ENCODE data around the gene AFF3.
"Not testable (repeated sequence)": the region's sequence is repeated elsewhere in the genome, so short reads cannot be mapped to it uniquely, and the experiment has no call there.

AFF3 gene

GRCh38 chr2:99507937-99508818 is 634.2 kb downstream of the AFF3 start:
- no peak for DNase-seq (ENCODE audit: low spot score)
- TF ChIP-seq CTCF (IDR thresholded peaks at IDR 0.05; ENCODE audit: borderline replicate concordance, control extremely low read depth, extremely low read depth, insufficient read depth, missing control alignments) = no peak
- in situ Hi-C loops (cut with MboI; ENCODE audit: low sequenced_read_pairs, unreplicated experiment) = no loop called here

GRCh38 chr2:99504844-99505584 is 637.4 kb downstream of the AFF3 start:
- in situ Hi-C loops (cut with MboI; ENCODE audit: low sequenced_read_pairs, unreplicated experiment) = no loop called here
- DNase-seq (ENCODE audit: low spot score) = no peak
- TF ChIP-seq CTCF (IDR thresholded peaks at IDR 0.05; ENCODE audit: borderline replicate concordance, control extremely low read depth, extremely low read depth, insufficient read depth, missing control alignments) = no peak

- in situ Hi-C loops (cut with MboI; ENCODE audit: low sequenced_read_pairs, unreplicated experiment); DNase-seq (ENCODE audit: low spot score): not testable (repeated sequence)
Measured at GRCh38 chr2:99503662-99504416, 638.6 kb downstream of the AFF3 start.

GRCh38 chr2:99496021-99496420 is 646.4 kb downstream of the AFF3 start:
- no peak for TF ChIP-seq CTCF (IDR thresholded peaks at IDR 0.05; ENCODE audit: borderline replicate concordance, control extremely low read depth, extremely low read depth, insufficient read depth, missing control alignments)
- in situ Hi-C loops (cut with MboI; ENCODE audit: low sequenced_read_pairs, unreplicated experiment) = loop anchor here (25.0 kb wide), 3 partner anchors 309 to 859 kb away; partner anchors contain the start of genes MITD1 and MRPL30
- no peak for DNase-seq (ENCODE audit: low spot score)

All from GM13976 (cell line).